Measurements from ENCODE around the gene CHN1.

Gene CHN1

GRCh38 chr2:175009917-175010621 is 4.9 kb upstream of the CHN1 start:
- DNase-seq: no peak

DNA sequence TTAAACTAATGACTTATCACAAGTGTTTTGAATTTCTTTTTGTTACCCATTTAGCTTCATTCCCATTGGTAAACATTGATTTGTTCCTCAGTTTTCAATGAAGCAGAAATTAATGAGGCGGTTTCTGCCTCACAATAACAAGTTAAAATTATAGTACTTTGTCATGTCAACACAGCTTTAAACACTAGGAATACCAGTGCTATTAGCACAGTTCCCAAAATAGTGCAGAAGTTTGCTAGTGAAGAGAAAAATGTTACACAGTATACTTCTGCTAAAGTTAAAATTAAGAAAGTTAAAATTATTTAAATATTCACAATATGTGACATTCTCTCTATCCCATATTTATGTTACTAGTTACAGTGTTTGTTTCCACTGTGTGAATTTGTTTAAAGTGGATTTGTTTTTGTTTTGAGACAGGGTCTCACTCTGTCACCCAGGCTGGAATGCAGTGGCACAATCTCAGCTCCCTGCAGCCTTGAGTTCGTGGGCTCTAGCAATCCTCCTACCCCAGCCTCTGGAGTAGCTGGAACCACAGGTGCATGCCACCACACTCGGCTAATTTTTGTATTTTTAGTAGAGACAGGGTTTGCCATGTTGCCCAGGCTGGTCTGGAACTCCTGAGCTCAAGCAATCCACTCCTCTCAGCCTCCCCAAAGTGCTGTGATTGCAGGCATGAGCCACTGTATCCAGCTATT is 3.8 kb upstream of the CHN1 start:
- no peak for DNase-seq

- DNase-seq: no peak
Measured at GRCh38 chr2:175008009-175008408, 2.8 kb upstream of the CHN1 start.

GRCh38 chr2:175007510-175007909 is 2.3 kb upstream of the CHN1 start:
- no peak for DNase-seq

DNA sequence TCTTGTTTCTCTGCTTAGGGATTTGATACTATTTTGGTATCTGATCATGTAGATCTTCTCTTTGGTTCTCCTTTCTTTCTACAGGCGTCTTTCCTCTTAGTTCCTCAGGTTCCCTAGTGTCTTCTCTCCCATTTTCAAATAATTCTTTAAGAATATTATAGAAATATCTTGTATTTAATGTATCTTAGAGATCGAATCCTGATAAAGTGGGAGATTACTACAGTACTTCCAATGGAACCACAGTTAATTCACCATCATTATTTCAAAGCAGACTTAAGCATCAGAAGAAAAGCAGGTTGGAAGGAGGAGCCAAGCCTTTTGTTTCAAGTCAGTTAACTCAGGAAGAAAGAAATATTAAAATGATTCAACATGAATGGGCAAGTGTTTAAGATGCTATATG is 1.1 kb upstream of the CHN1 start:
- no peak for DNase-seq

DNA sequence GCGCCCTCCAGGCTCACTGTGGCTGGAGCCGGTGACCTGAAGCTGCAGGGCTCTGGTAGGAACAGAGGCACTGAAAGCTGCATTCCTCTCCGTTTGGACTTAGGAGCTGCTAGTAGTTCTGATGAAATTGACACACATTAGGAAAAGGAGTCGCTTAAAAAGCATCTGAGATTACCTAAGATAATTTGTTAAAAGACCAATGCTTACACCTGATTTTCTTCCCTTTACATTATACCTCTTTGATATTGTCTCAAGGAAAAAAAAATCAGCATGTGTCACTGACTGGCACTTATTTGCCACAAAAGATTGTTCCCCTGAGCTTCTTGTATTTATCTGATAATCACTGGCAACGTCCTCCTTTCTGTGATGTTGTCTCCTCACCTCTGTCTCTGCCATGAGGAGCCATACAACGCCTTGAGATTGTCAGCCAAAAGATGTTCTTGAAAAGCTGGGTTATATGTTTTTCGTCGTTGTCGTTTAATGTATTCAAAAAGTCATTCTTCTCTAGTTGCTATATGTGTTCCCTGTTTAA is 618 bp upstream of the CHN1 start:
- DNase-seq: no peak

DNA sequence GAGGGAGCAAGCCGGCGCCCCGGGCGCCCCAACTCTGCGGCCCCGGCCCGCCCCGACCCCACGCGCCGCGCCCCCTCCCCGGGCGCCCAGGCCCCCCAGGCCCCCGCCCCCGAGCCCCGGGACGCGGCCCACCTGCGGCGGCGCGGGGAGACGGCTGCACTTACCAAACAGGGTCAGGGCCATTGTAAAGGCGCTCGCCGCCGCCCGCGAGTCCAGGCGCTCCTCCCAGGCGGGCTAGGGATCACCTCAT is 526 bp downstream of the CHN1 start:
- no peak for DNase-seq

- no peak for DNase-seq
Measured at GRCh38 chr2:175003875-175004729, 1.1 kb downstream of the CHN1 start.

- DNase-seq: no peak
Measured at GRCh38 chr2:175002547-175003274, 2.5 kb downstream of the CHN1 start.

DNA sequence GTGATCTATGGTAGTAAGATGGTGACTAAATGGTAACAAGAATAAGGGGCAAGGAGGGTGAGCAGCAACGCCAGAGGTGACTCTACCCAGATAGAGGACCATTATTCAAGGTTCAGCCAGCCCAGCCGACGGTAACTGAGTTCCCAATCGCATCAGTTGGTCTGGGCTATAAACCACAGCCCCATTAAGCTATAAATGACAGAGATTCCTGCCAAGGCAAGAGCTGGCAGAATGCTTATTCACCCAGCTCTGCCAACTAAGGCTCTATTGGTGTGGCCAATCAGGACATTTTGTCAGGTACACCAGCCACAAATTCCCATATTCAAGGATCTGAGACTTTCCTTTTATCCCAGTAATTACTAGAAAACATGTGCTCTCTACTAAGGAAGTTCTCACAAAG is 3.6 kb downstream of the CHN1 start:
- peak; percentile 47 for DNase-seq

DNA sequence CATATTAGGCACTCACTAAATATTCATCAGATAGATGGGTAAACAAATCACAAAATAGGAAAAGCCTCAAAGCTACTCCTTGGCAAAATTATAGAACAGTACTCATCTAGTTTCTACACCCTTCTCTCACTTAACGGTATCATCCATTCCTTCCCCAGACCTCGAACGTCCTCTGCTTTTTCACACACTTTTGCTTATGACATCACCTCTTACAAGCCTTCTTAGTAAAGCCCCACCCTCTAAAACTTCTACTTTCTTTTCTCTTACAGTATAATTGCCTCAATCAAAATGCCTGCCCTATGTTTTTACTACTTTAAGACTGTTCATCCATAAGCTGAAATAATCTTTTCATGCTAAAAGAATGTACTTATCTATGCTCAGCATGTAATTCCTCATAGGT is 8.1 kb downstream of the CHN1 start:
- DNase-seq: no peak

DNA sequence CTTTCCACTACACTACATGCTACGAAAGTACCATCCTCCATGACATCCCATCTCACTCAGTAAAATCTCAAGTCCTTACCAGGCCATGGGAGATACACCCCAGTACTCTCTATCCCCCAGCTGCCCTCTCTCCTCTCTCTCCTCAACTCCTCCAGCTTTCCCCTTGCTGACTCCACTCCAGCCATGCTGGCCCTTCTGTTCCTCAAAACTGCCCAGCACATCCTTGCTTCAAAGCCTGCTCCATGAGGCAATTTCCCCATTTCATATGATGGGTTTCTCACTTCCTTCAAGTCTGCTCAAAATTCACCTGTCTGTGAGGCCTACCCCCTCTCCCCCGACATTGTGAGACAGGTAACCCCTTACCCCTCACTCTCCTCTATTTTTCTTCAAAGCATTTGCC is 8.6 kb downstream of the CHN1 start:
- no peak for DNase-seq

GRCh38 chr2:174994381-174994780 is 10.8 kb downstream of the CHN1 start:
- DNase-seq: no peak

DNA sequence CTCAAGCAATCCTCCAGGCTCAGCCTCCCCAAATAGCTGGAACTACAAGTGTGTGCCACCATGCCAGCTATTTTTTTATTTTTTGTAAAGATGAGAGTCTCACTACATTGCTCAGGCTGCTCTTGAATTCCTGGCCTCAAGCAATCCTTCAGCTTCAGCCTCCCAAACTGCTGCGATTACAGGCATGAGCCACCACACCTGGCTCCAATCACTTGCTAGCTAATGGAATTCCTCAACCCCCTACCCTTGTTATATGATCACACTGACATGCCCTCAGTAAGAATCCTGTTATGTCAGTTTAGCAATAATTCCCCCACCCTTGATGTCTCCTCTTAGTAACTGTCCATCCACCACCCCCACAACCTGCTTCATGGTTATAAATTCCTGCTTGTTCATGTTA is 12.3 kb downstream of the CHN1 start:
- no peak for DNase-seq

GRCh38 chr2:174985614-174986013 is 19.6 kb downstream of the CHN1 start:
- no peak for DNase-seq

DNA sequence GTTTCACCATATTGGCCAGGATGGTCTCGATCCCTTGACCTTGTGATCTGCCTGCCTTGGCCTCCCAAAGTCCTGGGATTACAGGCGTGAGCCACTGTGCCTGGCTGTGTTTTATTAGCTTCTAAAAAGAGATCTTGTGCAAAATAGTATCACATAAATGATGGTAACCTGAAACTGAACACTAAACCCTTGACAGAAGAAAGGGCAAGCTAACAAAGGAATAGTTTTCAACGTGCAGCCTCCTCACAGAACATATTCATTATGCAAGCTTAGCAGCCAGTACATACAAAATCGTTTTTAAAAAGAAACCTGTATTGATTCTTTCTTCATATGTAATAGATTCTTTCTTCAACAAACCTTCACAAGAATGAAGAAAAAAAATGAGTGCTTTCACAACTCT is 20.6 kb downstream of the CHN1 start:
- DNase-seq: no peak

DNA sequence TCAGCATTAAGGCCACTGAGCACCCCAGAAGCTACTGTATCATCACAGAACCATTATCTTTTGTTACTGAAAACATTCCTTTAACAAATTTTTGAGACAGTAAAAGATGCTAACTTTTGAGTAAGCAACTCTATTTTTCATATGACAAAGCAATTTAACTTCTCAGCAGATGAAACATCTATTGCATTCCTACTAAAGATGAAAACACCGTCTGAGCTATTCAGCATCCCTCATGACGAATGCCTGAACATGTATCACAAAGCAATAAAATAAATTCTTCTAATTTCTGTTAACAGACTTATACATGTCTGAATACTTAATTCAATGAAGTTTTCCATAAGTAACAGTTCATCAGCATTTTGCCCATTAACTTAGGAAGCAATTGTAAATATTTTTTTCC is 23.9 kb downstream of the CHN1 start:
- DNase-seq: no peak

GRCh38 chr2:174979996-174980395 is 25.2 kb downstream of the CHN1 start:
- DNase-seq: no peak

DNA sequence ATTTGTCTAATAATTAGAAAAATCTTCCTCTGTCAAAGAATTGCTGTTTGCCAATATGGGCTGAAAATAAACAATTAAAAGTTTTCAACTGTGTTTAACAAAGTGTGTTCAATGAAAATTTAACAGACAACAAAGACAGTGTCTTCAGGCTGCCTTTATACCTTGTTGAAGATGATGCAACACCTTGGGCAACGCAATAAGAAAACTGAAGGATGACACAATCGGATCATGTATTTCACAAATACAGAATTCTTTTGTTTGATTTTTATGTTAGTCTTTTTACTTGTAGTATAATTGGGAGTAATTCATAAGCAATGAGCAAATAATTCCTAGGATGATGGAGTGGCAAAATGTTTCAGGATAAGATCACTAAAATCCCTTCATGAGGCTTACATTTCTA is 27.8 kb downstream of the CHN1 start:
- no peak for DNase-seq

GRCh38 chr2:174974131-174974530 is 31.1 kb downstream of the CHN1 start:
- DNase-seq: no peak

GRCh38 chr2:174972924-174973323 is 32.3 kb downstream of the CHN1 start:
- DNase-seq: no peak

GRCh38 chr2:174971868-174972781 is 33.1 kb downstream of the CHN1 start:
- DNase-seq: peak; percentile 90

All from NCI-H2029 treated with DMSO at 0.1 percent for 48 hours (cell line).